ENCODE data around the gene COMMD1. TPM values are rescaled to one million over a fixed set of nuclear protein-coding genes. Genes with fewer than 3 reads are reported as not detected.

The COMMD1 gene
- total RNA-seq (2014; rRNA removed; shearing (Covaris generic)) (19.1 and 54.9 TPM in 2 replicates), polyA plus RNA-seq (2016; fragmentation: Nextera tagmentation; extraction: Ambion mirVana) (73.9 and 83.7 TPM in 2 replicates)
- long read RNA-seq, transcript COMMD1-201 (3 exons, 911 nt): major isoform, 28 of 28 reads
- long read RNA-seq, partial matches to known transcripts: 0 of 28 reads
- long read RNA-seq, other reads (novel, unspliced or antisense): 0 of 28 reads

- TF ChIP-seq POLR2AphosphoS5 (IDR thresholded peaks at IDR 0.05; ENCODE audit: low read depth) (peak; percentile 74), CTCF (conservative IDR thresholded peaks at IDR 0.05; ENCODE audit: low read depth in 2 of 2) (no peak)
- TF ChIP-seq, protein P1, sequence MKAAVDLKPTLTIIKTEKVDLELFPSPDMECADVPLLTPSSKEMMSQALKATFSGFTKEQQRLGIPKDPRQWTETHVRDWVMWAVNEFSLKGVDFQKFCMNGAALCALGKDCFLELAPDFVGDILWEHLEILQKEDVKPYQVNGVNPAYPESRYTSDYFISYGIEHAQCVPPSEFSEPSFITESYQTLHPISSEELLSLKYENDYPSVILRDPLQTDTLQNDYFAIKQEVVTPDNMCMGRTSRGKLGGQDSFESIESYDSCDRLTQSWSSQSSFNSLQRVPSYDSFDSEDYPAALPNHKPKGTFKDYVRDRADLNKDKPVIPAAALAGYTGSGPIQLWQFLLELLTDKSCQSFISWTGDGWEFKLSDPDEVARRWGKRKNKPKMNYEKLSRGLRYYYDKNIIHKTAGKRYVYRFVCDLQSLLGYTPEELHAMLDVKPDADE (IDR thresholded peaks at IDR 0.05): 0 out of 2 replicates have a peak, but pooled peaks have one; percentile 37
- H3K4me1 ChIP-seq (ENCODE audit: insufficient read depth): no peaks in the 10 kb centered on the region; the same call in 1 of the 2 replicates
- Mint-ChIP-seq H3K4me1 (peaks cover 6% of the 10 kb centered on the region; the same call in 2 of the 3 replicates), H3K4me3 (peak within 1 kb of the TSS; percentile 96), H3K27ac (no peak within 1 kb of the TSS), H3K9me3 (no peaks in the 10 kb centered on the region), H3K27me3 (ENCODE audit: insufficient read depth, low read depth, poor library complexity) (peaks cover 7% of the 10 kb centered on the region), H3K36me3 (ENCODE audit: low read depth) (no peaks in the 10 kb centered on the region)
- no peak within 1 kb of the TSS for H3K27ac ChIP-seq (ENCODE audit: low read depth)
- peaks cover 3% of the 10 kb centered on the region; the same call in 1 of the 2 replicates for H3K79me2 ChIP-seq (replicated peaks; ENCODE audit: insufficient read depth)
- H3K4me2 ChIP-seq: peak within 1 kb of the TSS; percentile 96
- no peaks in the 10 kb centered on the region for H3K36me3 ChIP-seq (ENCODE audit: insufficient read depth)
- peak within 1 kb of the TSS; percentile 77 for H2AFZ ChIP-seq
- H4K20me1 ChIP-seq (replicated peaks; ENCODE audit: insufficient read depth): no peaks in the 10 kb centered on the region
- no peaks in the 10 kb centered on the region for H3K27me3 ChIP-seq (ENCODE audit: insufficient read depth)
- H3K9me2 ChIP-seq (ENCODE audit: insufficient read depth): no peaks in the 10 kb centered on the region
- peak; percentile 88 for DNase-seq (ENCODE audit: low spot score)
- peak within 1 kb of the TSS; percentile 89 for H3K4me3 ChIP-seq
- ATAC-seq: peak; percentile 98
- no peaks in the 10 kb centered on the region for H3F3A ChIP-seq (replicated peaks; ENCODE audit: low read depth)
Observed at GRCh38 chr2:61905372-61906185, at the start of gene COMMD1. Gene COMMD1 (plus strand): TSS chr2:61905674. CDS start chr2:61905679, 5 bp downstream.

- H3K9me2 ChIP-seq (ENCODE audit: insufficient read depth): peaks cover 9% of the 10 kb centered on the region; the same call in 1 of the 2 replicates
- ATAC-seq: no peak
- H3K4me3 ChIP-seq: no peak overlapping the region
- Mint-ChIP-seq H3K27me3 (ENCODE audit: insufficient read depth, low read depth, poor library complexity) (peaks cover 14% of the 10 kb centered on the region), H3K36me3 (ENCODE audit: low read depth) (no peaks in the 10 kb centered on the region), H3K4me3 (no peak overlapping the region), H3K4me1 (peaks cover 8% of the 10 kb centered on the region; the same call in 2 of the 3 replicates), H3K27ac (no peak overlapping the region), H3K9me3 (no peaks in the 10 kb centered on the region)
- H3F3A ChIP-seq (replicated peaks; ENCODE audit: low read depth): no peaks in the 10 kb centered on the region; the same call in 1 of the 2 replicates
- no peak overlapping the region for H3K4me2 ChIP-seq
- DNase-seq (ENCODE audit: low spot score): peak; percentile 13
- H3K79me2 ChIP-seq (replicated peaks; ENCODE audit: insufficient read depth): no peaks in the 10 kb centered on the region
- H3K4me1 ChIP-seq (ENCODE audit: insufficient read depth): no peaks in the 10 kb centered on the region
- no peaks in the 10 kb centered on the region for H3K27me3 ChIP-seq (ENCODE audit: insufficient read depth)
- H4K20me1 ChIP-seq (replicated peaks; ENCODE audit: insufficient read depth): no peaks in the 10 kb centered on the region
- H2AFZ ChIP-seq: no peak overlapping the region
- H3K27ac ChIP-seq (ENCODE audit: low read depth): no peak overlapping the region
- no peaks in the 10 kb centered on the region for H3K36me3 ChIP-seq (ENCODE audit: insufficient read depth)
- TF ChIP-seq POLR2AphosphoS5 (IDR thresholded peaks at IDR 0.05; ENCODE audit: low read depth): no peak
- no peak for TF ChIP-seq CREB1 (CRISPR knock-in tag; IDR thresholded peaks at IDR 0.05; ENCODE audit: low read depth)
- TF ChIP-seq ZNF114 (CRISPR knock-in tag; IDR thresholded peaks at IDR 0.05): no peak
- TF ChIP-seq, protein P1 (IDR thresholded peaks at IDR 0.05): no peak
- TF ChIP-seq ZNF331 (CRISPR knock-in tag; IDR thresholded peaks at IDR 0.05; ENCODE audit: low read depth): no peak
- no peak for TF ChIP-seq REST (IDR thresholded peaks at IDR 0.05; ENCODE audit: unreplicated experiment)
- TF ChIP-seq EZH2phosphoT487 (IDR thresholded peaks at IDR 0.05; ENCODE audit: unreplicated experiment): no peak
- TF ChIP-seq CTCF (conservative IDR thresholded peaks at IDR 0.05; ENCODE audit: low read depth in 2 of 2): no peak
- no peak for TF ChIP-seq NANOG (IDR thresholded peaks at IDR 0.05; ENCODE audit: borderline replicate concordance)
- no peak for TF ChIP-seq JUNB (IDR thresholded peaks at IDR 0.05; ENCODE audit: unreplicated experiment)
- no peak for TF ChIP-seq STAT1 (IDR thresholded peaks at IDR 0.05; ENCODE audit: unreplicated experiment)
- TF ChIP-seq EZH2 (IDR thresholded peaks at IDR 0.05; ENCODE audit: low read depth, unreplicated experiment): no peak
Observed at GRCh38 chr2:61857224-61857623, 48.2 kb upstream of the COMMD1 start.

Measured in GM23338 (cell line).